ENCODE data around the gene INPP5A.
A peak's percentile ranks its signal among the peaks of the same experiment; 100 is the strongest.

Gene INPP5A

DNA sequence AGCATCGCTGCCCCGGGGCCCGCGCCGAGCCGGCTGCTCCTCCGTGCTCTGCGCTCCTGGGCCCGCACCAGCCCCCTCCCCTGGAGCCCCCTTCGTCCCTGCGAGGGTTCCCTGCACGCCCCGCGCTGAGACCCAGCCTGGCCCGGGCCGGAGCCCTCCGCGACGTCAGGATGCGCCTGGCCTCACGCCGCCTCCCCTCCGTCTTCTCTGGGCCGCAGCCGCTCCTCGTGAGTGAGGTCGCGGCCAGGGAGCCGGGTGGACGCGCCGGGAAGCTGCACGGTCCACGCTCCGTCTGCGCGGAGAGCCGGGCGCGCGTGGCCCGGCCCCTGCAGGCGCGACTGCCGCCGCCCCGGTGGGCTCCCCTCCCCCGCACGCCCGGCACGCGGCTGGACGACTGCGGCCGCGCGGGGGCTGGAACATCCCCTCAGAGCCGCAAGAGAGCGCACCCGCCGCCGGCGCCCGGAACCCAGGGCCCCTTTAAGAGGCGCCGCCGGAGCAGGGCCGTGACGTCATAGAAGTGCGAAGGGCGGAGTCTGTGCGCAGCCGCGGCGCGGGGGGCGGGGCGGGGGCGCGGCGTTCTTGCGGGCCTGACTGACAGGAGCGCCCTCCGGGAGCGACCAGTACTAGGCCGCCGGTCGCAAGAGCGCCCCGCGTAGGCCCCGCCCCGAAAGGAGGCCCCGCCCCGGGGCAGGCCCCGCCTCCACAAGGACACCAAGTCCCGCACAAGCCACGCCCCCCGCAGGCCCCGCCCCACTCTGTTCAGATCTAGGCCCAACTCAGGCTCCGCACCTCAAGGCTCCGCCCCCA lies 507 bp upstream of the INPP5A start:
- DNase-seq: peak; percentile 98

DNA sequence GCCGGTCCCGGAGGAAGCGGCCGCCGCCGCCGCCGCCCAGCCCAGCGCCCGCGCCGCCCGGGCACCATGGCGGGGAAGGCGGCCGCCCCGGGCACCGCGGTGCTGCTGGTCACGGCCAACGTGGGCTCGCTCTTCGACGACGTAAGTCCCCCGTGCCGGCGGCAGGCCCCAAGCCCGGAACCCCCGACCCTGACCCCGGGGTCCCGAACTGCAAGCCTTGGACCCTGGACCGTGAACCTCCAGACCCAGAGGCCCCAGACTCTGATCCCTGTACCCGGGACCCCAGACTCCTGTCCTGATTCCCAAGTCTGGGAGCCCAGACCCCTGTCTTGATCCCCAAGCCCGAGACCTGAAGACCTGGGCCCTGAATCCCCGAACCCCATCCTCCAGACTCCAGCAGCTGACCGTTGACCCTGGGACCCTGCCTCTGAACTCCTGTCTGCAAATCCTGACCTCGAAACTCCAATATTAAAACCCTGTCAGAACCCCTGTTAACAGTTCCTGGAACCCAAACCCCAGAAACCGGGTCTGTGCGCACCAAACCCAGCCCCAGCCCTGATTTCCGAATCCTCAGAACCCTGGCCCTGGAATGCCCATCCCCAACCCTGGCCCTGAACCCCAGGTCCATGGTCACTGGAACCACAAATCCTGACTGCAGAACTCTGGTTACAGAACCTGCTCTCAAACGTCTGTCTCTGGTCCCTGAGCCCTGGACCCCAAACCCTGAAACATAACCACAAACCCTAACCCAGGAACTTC lies 623 bp downstream of the INPP5A start:
- DNase-seq: peak; percentile 64

DNA sequence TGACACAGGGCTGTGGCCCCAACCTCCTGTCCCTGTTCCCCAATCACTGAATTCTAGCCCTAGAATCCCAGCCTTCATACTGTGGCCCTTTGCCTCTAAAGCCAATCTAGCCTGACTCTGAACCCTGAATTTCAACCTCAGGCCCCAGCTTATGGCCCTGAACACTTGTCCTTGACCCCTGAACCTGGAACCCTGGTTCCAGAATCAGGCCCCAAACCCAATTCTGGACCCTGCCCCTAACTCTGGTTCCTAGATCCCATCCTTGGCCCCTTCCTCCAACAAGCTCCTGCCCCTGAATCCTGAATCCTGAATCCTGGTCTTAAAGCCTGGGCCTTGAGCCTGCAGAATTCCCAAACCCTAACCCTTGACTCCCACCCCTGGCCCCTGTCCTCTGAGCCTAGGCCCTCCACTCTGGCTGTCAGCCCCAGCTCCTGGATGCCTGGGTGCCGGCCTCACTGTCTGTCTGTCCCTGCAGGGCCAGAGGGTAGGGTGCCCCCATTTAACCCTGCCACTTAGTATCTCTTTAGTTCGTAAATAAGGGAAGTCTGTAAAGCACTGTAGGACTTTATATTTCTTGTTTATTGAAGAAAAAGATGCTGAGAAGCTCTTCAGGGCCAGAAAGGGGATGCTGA lies 1.3 kb downstream of the INPP5A start:
- no peak for DNase-seq

DNA sequence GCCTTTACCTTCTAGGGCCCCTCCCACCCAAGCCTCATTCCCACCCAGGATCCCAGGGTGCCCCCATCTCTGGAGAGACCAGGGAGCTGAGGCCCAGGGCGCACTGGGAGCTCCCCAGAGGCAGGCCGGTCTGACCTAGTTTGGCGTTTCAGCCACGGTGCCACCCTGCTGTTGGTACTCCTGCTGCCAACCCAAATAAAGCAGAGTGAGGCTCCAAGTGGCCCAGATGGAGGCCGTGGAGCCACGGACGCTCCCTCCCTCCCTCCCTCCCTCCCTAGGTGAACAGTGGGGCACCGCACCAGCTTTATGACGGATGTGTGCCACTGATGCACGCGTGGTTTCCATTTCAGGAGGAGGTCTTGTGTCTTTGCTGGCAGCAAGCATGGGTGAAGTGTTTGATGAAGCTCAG lies 1.8 kb downstream of the INPP5A start:
- DNase-seq: no peak

DNA sequence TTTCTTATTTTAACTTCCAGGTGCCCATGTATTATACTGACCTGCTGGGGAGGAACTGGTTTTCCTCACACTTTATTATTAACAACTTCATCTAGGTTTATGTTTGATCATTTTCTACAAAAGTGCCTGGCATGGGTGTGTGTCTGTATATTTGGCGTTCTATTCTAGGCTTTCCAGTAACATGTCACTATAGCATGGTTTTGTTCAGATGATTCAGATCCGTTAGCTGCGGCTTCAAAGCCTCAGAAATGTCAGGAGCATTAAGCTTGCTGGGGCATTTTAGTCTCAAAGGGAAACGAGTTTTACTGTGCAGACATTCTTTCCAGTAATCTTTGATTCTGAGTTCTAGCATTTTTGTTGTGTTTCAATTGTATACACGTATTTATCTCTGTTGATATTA lies 2.3 kb downstream of the INPP5A start:
- DNase-seq: no peak

DNA sequence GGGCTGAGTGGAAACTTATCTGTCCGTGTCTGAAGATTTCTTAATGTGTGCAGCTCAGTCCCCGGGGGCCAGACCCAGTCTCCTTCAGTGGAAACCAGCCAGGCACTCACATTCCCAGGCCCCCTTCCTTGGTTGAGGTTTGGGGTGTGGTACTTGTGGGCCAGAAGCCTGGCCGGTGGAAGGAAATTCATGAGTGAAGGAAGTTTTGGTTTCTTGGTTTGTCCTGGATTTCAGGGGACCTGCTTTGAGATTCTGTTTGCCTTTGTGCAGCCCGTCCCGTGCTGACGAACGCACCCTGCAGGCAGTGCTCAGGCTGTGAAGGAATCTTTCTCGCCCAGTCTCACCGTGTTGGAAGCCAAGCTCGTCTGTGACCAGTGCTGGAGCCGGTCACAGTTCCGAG lies 2.9 kb downstream of the INPP5A start:
- no peak for DNase-seq

DNA sequence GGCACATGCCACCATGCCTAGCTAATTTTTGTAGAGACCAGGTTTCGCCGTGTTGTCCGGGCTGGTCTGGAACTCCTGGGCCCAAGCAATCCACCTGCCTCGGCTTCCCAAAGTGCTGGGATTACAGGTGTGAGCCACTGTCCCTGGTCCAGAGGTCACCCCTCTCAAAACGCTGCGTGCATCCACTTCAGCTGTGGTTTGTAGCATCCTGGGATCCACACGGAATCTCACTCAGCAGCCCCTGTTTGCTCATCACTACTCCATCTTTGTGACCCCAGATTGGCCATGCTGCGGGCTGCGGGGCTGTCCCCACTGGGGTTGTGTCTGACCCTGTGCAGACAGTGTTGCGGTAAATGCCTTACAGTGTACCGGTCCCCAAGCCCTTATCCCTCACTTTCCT lies 3.5 kb downstream of the INPP5A start:
- no peak for DNase-seq

DNA sequence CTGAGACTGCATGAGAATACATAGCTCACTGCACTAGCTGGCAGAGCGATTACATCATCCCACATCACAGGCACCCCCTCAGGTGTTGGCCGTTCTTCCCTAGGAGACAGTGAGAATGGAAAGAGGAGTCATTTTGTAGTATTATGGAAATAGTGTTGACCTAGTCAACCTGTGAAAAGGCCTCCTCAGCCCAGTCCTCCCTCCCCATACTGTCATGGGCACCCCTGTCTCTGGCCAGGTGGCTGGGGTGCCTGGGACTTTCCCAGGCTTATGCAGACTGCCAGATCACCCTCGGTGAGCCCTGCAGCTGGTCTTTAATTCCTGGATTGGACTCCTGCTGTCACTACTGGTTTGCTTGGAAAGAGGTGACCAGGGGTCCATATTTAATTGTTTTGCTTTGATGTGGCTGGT lies 4.0 kb downstream of the INPP5A start:
- no peak for DNase-seq

DNA sequence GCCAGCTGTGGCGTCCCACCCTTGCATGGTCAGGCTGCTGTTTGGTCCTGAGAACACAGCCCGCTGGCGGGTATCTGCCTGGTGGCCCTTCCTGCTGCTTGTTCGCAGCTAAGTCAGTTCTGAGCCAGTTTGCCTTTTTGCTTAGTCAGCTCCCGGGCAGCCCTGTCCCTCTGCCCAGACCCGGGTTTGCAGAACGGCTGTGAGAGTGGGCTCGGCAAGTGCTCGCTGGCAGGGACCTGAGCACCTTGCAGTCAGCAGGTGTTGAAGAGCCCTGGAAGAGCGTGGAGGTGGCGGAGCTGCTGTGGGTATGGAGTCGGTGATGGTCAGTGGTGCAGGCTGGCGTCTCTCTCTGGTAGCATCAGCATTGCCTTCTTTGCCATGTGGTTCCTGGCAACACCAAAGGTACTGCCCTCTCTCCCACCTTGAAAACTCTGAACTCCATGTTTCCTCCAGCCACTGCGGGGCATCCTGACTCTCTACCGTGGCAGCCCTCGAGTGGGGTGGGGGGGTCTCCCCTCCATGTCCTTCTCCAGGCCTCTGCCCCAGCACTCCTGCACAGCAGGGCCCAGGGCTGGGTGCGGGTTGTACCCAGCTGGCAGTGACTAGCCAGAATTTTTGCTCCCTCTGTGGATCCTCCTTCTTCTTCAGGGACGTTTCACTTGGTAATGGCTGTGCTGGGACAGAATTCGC lies 4.6 kb downstream of the INPP5A start:
- DNase-seq: no peak

DNA sequence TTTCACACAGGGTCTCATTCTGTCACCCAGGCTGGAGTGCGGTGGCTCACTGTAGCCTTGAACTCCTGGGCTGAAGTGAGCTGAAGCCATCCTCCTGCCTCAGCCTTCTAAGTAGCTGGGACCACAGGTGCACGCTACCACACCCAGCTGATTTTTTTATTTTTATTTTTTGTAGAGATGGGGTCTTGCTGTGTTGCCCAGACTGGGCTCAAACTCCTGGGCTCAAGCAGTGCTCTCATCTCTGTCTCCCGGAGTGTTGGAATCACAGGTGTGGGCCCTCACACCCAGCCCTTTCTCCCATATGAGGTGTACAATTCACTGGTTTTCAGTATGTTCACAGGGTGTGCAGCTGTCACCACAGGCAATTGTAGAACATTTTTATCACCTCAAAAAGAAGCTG lies 5.2 kb downstream of the INPP5A start:
- DNase-seq: no peak

DNA sequence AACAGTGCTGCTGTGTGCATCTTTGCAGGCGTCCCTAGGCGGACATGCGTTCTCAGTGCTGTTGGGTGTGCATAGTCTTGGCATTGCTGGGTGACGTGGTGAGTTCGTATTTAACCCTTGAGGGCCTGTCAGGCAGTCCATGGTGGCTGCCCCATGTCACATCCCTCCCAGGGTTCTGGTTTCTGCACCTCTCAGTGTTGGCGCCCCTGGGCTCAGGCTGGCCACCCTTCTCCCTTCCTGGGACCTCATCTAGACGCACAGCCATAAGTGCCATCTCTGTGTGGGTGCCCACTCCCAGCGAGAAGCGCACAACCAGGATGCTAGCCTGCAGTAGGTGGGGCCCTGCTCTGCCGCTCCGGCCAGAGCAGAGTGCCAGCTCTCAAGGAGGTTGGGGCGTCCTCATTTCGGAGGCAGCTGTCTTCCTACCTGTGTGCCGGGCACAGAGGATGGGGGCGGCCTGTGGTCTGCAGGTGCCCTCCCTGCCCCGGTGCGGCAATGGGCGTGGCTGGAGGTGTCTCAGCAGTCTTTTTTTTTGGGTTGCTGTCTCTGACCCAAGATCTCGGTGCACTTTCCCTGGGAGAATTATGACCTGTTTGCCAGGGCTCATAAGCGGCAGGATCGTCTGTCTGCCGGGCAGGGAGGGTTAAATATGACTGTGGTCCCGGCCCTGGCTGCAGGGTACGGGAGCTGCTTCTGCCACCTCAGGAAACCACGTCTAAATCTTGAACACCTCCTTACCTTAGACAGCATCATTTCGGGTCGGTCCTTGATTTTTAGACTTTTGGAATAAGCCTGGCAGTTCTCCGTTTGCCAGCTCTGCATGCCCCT lies 6.5 kb downstream of the INPP5A start:
- DNase-seq: no peak

DNA sequence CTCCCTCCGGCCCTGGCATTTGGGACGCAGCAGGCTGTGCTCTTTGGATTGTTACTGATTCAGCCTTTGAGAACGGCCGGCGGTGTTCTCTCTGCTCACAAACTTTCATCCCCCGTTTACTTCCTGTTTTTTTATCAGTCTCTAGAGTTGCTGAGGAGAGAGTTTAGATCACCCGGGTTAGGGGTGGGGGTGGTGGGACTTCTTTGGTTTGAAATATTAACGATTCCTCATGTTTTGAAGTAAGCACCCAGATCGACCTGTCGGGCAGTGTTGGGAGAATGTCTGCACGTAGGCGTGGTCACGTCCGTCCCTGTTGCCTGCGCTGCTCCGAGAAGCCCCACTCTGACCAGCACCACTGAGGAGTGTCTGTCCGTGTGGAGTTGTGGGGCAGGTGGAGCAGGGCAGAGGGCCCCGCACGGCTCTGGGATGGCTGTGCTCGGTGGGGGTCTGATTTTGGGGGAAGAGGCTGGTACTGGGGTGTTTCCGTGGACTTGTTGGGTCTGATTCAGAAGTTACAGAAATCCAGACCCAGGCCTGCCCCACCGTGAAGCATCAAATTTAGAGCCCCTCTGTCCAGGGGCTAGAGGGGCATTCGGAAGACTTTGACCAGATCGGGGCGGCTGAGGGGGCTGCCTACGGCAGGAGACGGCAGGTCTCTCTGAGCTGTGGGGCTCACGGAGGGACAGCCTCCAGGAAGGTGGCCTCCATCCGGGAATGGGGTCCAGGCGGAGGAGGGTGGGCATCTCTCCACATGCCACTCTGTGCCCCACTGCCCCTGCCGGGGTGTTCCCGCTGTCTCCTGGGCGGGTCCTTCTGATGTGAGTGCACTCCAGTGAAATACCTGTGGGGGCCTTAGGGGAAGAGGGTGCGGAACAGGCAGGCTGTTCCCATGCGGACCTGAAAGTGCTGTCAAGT lies 7.4 kb downstream of the INPP5A start:
- DNase-seq: no peak

DNA sequence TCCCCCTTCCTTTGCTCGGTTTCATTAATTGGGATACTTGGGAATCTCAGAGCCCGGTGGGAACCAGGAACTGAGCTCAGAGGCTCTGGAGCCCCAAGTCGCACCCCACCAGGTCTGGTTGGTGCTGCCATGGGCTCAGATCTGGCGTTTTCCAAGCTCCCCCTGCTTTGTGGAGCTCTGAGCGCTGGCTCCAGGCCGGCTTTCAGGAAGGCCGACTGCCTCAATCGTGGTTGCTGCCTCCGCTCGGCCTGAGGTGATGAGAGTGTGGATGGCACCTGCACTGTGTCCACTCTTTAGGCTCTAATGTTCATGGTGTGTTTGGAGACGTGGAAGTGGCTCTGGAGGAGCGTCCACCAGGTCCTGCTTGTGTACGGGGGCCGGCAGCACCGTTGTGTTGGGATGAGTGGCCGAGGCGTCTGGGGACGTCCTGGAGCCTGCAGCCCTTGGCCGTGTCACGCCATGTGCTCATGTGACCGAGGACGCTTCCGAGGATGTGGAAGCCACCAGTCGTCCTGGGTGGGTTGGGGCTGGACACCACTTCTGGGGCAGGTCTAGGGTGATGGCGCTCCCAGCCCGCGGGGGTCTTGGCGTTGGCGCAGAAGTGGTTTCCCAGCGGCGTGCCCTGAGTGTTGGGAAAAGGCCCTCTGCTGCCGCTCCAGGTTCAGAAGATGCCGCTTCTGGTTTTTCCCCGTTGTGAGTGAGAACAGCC lies 8.2 kb downstream of the INPP5A start:
- no peak for DNase-seq

DNA sequence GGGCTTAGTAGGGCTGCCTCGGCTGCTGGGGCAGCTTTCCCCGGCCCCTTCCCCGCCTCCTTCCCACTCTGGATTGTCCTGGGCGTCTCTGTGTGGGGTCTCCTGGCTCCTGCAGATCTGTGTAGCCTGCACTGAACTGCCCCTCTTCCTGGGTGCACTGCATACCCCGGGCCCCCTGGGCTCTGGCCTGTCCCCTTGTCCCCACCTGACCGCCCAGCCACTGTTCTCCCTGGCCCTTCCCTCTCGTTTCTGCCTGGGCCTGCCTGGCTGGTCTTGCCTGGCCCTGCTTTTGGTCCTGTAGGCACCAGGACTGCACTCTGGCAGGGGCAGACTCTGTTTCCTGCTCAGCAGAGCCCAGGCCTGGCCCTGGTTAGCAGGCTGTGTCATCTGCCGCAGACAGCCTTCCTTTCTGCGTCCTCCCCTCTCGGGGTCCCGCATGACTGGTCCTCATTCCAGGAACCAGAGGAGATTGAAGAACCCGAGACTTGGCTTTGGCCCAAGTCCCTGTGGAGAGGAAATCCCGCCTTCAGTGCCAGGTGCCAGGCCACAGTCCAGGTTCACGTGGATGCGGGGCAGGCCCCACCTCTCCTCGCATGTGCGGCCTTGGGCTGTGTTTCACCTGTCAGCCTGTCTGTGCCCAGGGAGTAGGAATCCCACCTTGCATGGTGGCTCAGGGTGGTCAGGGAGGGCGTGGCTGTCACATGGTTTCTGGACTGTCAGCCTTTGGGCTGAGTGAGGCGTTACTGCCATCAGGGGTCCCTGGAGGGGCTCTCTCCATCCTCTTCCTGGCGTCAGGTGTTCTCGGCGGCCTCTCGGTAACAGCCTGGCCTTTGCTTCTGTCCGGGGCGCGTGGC lies 9.2 kb downstream of the INPP5A start:
- DNase-seq: peak; percentile 73

DNA sequence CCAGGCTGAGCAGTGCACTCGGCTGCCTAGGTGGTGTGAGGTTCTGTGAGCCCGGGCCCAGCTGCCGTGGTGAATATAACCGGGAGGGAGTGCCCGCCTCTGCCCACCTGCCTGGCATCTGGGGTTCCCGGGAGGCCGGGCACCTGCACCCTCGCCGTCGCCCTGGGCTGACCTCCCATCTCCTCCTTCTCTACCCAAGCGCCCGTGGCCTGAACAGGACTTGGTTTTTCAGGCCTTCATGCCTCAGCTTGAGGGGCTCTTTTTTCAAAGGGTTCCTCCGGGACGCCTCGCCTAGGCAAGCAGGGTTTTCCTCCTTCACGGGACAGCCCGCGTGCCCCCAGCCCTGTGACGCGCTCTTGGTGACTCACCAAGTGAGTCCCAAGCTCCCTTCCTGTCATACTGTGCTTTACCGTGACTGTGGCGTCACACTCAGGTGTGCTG lies 9.9 kb downstream of the INPP5A start:
- DNase-seq: no peak

DNA sequence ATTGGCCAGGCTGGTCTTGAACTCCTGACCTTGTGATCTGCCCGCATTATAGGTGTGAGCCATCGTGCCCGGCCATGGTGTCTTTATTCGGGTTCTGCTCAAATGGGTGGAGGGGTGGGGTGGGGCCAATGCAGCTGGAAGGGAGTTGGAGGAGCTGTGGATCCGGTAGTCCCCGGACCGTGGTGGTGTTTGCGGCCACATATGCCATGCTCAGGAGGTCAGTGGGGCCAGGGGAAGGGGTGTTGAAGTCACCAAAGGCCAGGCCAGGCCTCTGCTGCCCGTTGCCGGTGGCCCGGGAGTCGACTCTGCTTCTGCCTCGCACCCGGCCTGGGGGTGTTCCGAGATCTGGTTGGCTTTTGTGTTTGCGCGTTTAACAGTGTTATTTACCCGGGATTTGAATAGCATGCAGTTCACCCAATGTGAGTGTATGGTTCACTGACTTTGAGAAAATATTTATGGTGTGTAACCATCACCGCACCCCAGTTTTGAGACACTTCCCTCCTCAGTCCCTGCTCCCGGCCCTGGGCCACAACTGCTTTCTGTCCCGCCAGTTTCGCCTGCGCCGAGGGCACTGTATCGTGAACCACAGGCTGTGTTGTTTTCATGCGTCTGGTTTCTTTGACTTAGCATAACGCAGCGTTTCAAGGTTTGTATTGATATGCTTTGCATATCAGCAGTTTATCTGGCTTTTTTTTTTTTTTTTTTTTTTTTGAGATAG lies 10.7 kb downstream of the INPP5A start:
- no peak for DNase-seq

DNA sequence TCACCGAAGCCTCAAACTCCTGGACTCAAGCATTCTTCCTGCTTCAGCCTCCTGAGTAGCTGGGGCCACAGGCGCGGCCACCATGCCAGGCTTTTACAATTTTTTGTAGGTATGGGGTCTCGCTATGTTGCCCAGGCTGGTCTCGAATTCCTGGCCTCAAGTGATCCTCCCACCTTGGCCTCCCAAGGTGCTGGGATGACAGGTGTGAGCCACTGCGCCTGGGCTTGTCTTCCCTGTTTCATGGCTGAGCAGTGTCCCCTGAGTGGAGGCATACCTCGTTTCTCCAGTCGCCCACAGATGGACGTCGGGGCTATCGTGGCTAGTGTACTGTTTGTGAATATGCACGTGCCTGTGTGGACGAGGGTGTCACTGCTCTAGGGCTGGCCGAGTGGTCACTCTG lies 11.3 kb downstream of the INPP5A start:
- DNase-seq: no peak

DNA sequence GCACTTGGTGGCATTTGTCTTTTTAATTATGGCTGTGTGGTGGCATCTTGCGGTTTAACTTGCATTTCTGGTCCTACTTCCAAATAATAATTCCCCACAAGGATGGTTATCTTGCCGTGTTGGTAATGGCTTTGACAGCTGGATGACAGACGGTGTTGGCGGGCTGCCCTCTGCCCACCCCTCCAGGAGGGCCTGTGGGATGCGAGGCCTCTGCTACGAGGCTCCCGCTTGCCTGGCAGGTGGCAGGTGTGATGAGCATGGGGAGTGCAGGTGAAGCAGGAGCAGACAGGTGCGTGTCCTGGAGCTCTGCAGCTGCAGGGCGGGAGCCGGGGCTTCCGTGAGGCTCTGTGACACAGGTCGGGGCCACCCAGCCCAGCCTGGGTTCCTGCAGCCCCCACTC lies 11.8 kb downstream of the INPP5A start:
- DNase-seq: peak; percentile 85
